CD14-positive monocyte (primary cell): Measurements from ENCODE around the gene CAPN1. TPM values are rescaled to one million over a fixed set of nuclear protein-coding genes. Genes with fewer than 3 reads are reported as not detected.

Experiments
- DNase-seq, 3 donors: peaks; one replicate each; pipeline ENCODE4 v3.0.0-alpha.2; 2011 to 2022
- H2AFZ ChIP-seq: 2 replicates; pipeline ENCODE4 v1.6.0; 2012; ENCODE audit warnings: mild to moderate bottlenecking, low read depth, low read length, inconsistent platforms; ENCODE audit not compliant: insufficient read depth, poor library complexity, severe bottlenecking
- H3K27ac ChIP-seq, 2 donors: 1 replicate in 1 of 2; 2 replicates in 1 of 2; pipeline ENCODE4 v1.5.1; 2012 to 2013; ENCODE audit warnings: low read length in 2 of 2, control low read depth in 1 of 2, inconsistent platforms in 1 of 2, low read depth in 1 of 2, mild to moderate bottlenecking in 1 of 2
- H3K27me3 ChIP-seq, 2 donors: one replicate each; pipeline versions ENCODE4 v1.6.0 to v1.6.1; 2011 to 2013; ENCODE audit warnings: low read length in 2 of 2; ENCODE audit not compliant: control insufficient read depth in 2 of 2, insufficient read depth in 2 of 2
- H3K36me3 ChIP-seq, 2 donors: replicated peaks in 1 of 2; 1 replicate in 1 of 2; 2 replicates in 1 of 2; pipeline versions ENCODE4 v1.5.1 to v1.6.1; 2012 to 2013; ENCODE audit warnings: low read length in 2 of 2, control low read depth in 1 of 2, inconsistent platforms in 1 of 2, mild to moderate bottlenecking in 1 of 2; ENCODE audit not compliant: insufficient read depth in 2 of 2, control insufficient read depth in 1 of 2
- H3K4me1 ChIP-seq, 2 donors: 1 replicate in 1 of 2; 2 replicates in 1 of 2; pipeline versions ENCODE4 v1.5.1 to v1.6.1; 2012 to 2013; ENCODE audit warnings: low read length in 2 of 2, control low read depth in 1 of 2, inconsistent platforms in 1 of 2, mild to moderate bottlenecking in 1 of 2, moderate library complexity in 1 of 2; ENCODE audit not compliant: insufficient read depth in 2 of 2, control insufficient read depth in 1 of 2
- H3K4me2 ChIP-seq: replicated peaks from 2 replicates; pipeline ENCODE3; 2012; ENCODE audit warnings: low read length, moderate library complexity, mild to moderate bottlenecking; ENCODE audit not compliant: poor library complexity, severe bottlenecking; ENCODE audit errors: extremely low read depth
- H3K4me3 ChIP-seq, 3 experiments: fragments of 200-600 bp in 1 of 3; sonication (generic) in 1 of 3; replicated peaks in 1 of 3; 1 replicate in 2 of 3; 2 replicates in 1 of 3; pipeline ENCODE4 v1.5.1; 2011 to 2013; ENCODE audit warnings: low read length in 3 of 3, mild to moderate bottlenecking in 3 of 3, control low read depth in 2 of 3, low read depth in 2 of 3, inconsistent platforms in 1 of 3, moderate library complexity in 1 of 3
- H3K79me2 ChIP-seq: 2 replicates; pipeline ENCODE4 v1.6.0; 2012; ENCODE audit warnings: mild to moderate bottlenecking, control low read depth, inconsistent platforms, low read length, moderate library complexity; ENCODE audit not compliant: insufficient read depth
- H3K9ac ChIP-seq: 2 replicates; pipeline ENCODE4 v1.6.0; 2017; ENCODE audit warnings: low read length, mild to moderate bottlenecking; ENCODE audit not compliant: insufficient read depth, poor library complexity, severe bottlenecking
- H3K9me3 ChIP-seq, 2 donors: replicated peaks in 1 of 2; 1 replicate in 1 of 2; 2 replicates in 1 of 2; pipeline versions ENCODE4 v1.5.1 to v1.6.1; 2012 to 2013; ENCODE audit warnings: low read length in 2 of 2, control low read depth in 1 of 2; ENCODE audit not compliant: control insufficient read depth in 1 of 2, insufficient read depth in 1 of 2
- H4K20me1 ChIP-seq: 2 replicates; pipeline ENCODE4 v1.6.0; 2012; ENCODE audit warnings: mild to moderate bottlenecking, low read length, control low read depth, moderate library complexity; ENCODE audit not compliant: insufficient read depth
- H3K27ac Mint-ChIP-seq, 7 donors: one replicate each; pipeline ENCODE4 v1.8.0; 2020; ENCODE audit warnings: mild to moderate bottlenecking in 7 of 7, mixed read lengths in 7 of 7, moderate library complexity in 6 of 7, inconsistent platforms in 2 of 7
- H3K27me3 Mint-ChIP-seq, 3 donors: one replicate each; pipeline ENCODE4 v1.8.0; 2021 to 2022; ENCODE audit warnings: low read depth in 3 of 3, mild to moderate bottlenecking in 3 of 3, mixed read lengths in 3 of 3, moderate library complexity in 3 of 3, inconsistent platforms in 1 of 3
- H3K36me3 Mint-ChIP-seq, 2 donors: one replicate each; pipeline ENCODE4 v1.8.0; 2020; ENCODE audit warnings: mixed read lengths in 2 of 2, inconsistent platforms in 1 of 2, mild to moderate bottlenecking in 1 of 2
- H3K4me1 Mint-ChIP-seq: one replicate; pipeline ENCODE4 v1.8.0; 2020; ENCODE audit warnings: mild to moderate bottlenecking, mixed read lengths
- H3K4me3 Mint-ChIP-seq, 2 donors: one replicate each; pipeline ENCODE4 v1.8.0; 2020; ENCODE audit warnings: mild to moderate bottlenecking in 2 of 2, mixed read lengths in 2 of 2, moderate library complexity in 1 of 2
- H3K9me3 Mint-ChIP-seq, 7 donors: one replicate each; pipeline ENCODE4 v1.8.0; 2020 to 2022; ENCODE audit warnings: mixed read lengths in 7 of 7, mild to moderate bottlenecking in 6 of 7, moderate library complexity in 6 of 7, inconsistent platforms in 2 of 7
- CTCF ChIP-seq: fragments of 200-600 bp; IDR thresholded peaks from one replicate; pipeline ENCODE4 v1.8.0; 2022; ENCODE audit warnings: antibody characterized with exemption, mild to moderate bottlenecking
- WGBS: methylation state at CpG from one replicate; pipeline ENCODE4 v1.1.5; 2013; ENCODE audit warnings: missing lambda C conversion rate; ENCODE audit not compliant: insufficient coverage; 5-methylcytosine and 5-hydroxymethylcytosine counted together
- intact Hi-C, 2 donors: fragments of 100-400 bp; cut with micrococcal nuclease; formaldehyde crosslinking; loops; one replicate each; pipeline versions ENCODE4 v1.15.0 to v1.15.1; 2023
- polyA plus RNA-seq, 3 donors: library from polyadenylated mRNA; depleted of rRNA in 1 of 3; unstranded in 2 of 3; stranded (reverse) in 1 of 3; fragments of 300-500 nt in 2 of 3; fragments of >200 nt in 1 of 3; fragmentation: Illumina TruSeq in 2 of 3; gene quantifications; 1 replicate in 2 of 3; 2 replicates in 1 of 3; pipeline ENCODE4 v1.2.3, GENCODE V29; 2012 to 2021

CAPN1 gene
- polyA plus RNA-seq, 3 donors: 128 to 140 (median 129) TPM

- intact Hi-C loops: no loop called here
- no peak for TF ChIP-seq CTCF
- Mint-ChIP-seq H3K4me3 (no peak overlapping the region), H3K36me3 (peaks cover 0 to 3% of the 10 kb centered on the region in 2 donors), H3K27ac (no peak overlapping the region), H3K9me3 (peaks cover 7 to 18% (median 13%) of the 10 kb centered on the region in 7 donors), H3K4me1 (no peaks in the 10 kb centered on the region), H3K27me3 (peaks cover 1 to 6% (median 6%) of the 10 kb centered on the region in 3 donors)
- Histone ChIP-seq H3K9ac (no peak overlapping the region), H3K9me3 (peaks cover 18% of the 10 kb centered on the region in 2 donors), H2AFZ (no peak overlapping the region), H3K4me1 (no peaks in the 10 kb centered on the region), H3K27ac (no peak overlapping the region), H3K36me3 (no peaks in the 10 kb centered on the region), H3K4me3 (no peak overlapping the region), H3K79me2 (no peaks in the 10 kb centered on the region), H3K27me3 (no peaks in the 10 kb centered on the region), H3K4me2 (no peak overlapping the region), H4K20me1 (no peaks in the 10 kb centered on the region)
- WGBS: no CpG with 5 or more reads among the region's 5 CpGs
- no peak for DNase-seq
These were observed 59.4 kb downstream of the CAPN1 start for GRCh38 chr11:65241134-65241533.

- Histone ChIP-seq H4K20me1 (no peaks in the 10 kb centered on the region), H2AFZ (no peak overlapping the region), H3K27me3 (no peaks in the 10 kb centered on the region), H3K4me2 (no peak overlapping the region), H3K9me3 (peaks cover 18% of the 10 kb centered on the region in 2 donors), H3K79me2 (no peaks in the 10 kb centered on the region), H3K27ac (no peak overlapping the region), H3K4me3 (no peak overlapping the region), H3K4me1 (no peaks in the 10 kb centered on the region), H3K9ac (no peak overlapping the region), H3K36me3 (no peaks in the 10 kb centered on the region)
- H3K27ac Mint-ChIP-seq: no peak overlapping the region
- peaks cover 7 to 18% (median 13%) of the 10 kb centered on the region in 7 donors for H3K9me3 Mint-ChIP-seq
- no peak for TF ChIP-seq CTCF
- peaks cover 0 to 3% of the 10 kb centered on the region in 2 donors for H3K36me3 Mint-ChIP-seq
- intact Hi-C loops: no loop called here
- no peak overlapping the region for H3K4me3 Mint-ChIP-seq
- peaks cover 1 to 6% (median 6%) of the 10 kb centered on the region in 3 donors for H3K27me3 Mint-ChIP-seq
- no peaks in the 10 kb centered on the region for H3K4me1 Mint-ChIP-seq
- no peak for DNase-seq
These were observed 60.0 kb downstream of the CAPN1 start for GRCh38 chr11:65241692-65242091.
